Testis (tissue), 3 donors: ENCODE results near the gene SP140. TPM values are rescaled to one million over a fixed set of nuclear protein-coding genes. Genes with fewer than 3 reads are reported as not detected.

Experiments
- DNase-seq: peaks from one replicate; pipeline ENCODE4 v3.0.0-alpha.2; 2019
- H3K27ac ChIP-seq, 2 donors: fragments of 200-600 bp; sonication (generic); one replicate each; pipeline ENCODE4 v1.5.1; 2019
- H3K27me3 ChIP-seq: fragments of 200-600 bp; sonication (generic); one replicate; pipeline ENCODE4 v1.5.1; 2019
- H3K36me3 ChIP-seq: fragments of 200-600 bp; sonication (generic); one replicate; pipeline ENCODE4 v1.5.1; 2017; ENCODE audit warnings: low read depth; ENCODE audit errors: missing control alignments
- H3K4me1 ChIP-seq: fragments of 200-600 bp; sonication (generic); one replicate; pipeline ENCODE4 v1.5.1; 2019
- H3K4me3 ChIP-seq, 2 donors: fragments of 200-600 bp; sonication (generic); one replicate each; pipeline ENCODE4 v1.5.1; 2017 to 2019
- H3K9me3 ChIP-seq: fragments of 200-600 bp; sonication (generic); one replicate; pipeline ENCODE4 v1.5.1; 2017
- POLR2A ChIP-seq: fragments of 450-650 bp; IDR thresholded peaks from one replicate; pipeline ENCODE4 v1.6.1; 2017; ENCODE audit warnings: antibody characterized with exemption, mild to moderate bottlenecking, moderate library complexity
- WGBS, 2 donors: methylation state at CpG; one replicate each; pipeline ENCODE4 v1.1.5; 2018; 5-methylcytosine and 5-hydroxymethylcytosine counted together
- intact Hi-C: fragments of 100-400 bp; cut with DNase I; formaldehyde crosslinking; loops from one replicate; pipeline ENCODE4 v1.15.1; 2023; ENCODE audit warnings: low total_unique reads
- polyA plus RNA-seq: library from polyadenylated mRNA; stranded (reverse); fragments of 350-450 nt; fragmentation: Illumina TruSeq; extraction: RNeasy Lipid Tissue Mini Kit (QIAGEN cat#74804); gene quantifications from one replicate; pipeline ENCODE4 v1.2.3, GENCODE V29; 2014; ENCODE audit warnings: low read depth, low replicate concordance; ENCODE audit not compliant: insufficient read depth
- total RNA-seq, 2 donors: library from RNA; depleted of rRNA; stranded (reverse); fragments of >200 nt; gene quantifications; one replicate each; pipeline ENCODE4 v1.2.3, GENCODE V29; 2016
- TF ChIP-seq, protein P1 (sequence below), 3 experiments: fragments of 450-650 bp in 2 of 3; fragments of 200-600 bp in 1 of 3; sonication (generic) in 1 of 3; IDR thresholded peaks; one replicate each; pipeline ENCODE4 v1.5.1; 2016 to 2019; ENCODE audit warnings: antibody characterized with exemption in 3 of 3, mild to moderate bottlenecking in 2 of 3, moderate library complexity in 1 of 3

Gene SP140
- total and polyA plus RNA-seq, 3 donors from 2014 or later: 2.0 to 7.2 (median 4.8) TPM

DNA sequence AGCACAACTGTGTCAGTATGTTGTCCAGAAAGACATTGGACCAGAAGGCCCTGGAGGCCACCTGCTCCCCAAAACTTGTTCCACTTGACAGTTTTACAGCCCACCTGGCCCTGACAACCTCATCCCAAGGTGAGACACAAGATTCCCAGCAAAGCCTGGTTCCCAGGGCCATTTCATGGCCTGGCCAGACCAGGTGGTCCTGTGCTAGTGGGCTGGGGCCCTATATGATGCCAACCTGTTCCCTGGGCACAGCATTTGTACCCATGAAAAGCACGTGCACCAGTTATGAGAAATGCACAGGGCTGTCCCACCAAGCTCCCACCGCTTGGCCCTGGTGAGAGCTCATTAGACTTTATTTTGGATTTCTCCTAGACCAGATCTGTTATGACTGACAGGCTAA, 95.5 kb downstream of the SP140 start:
- Histone ChIP-seq H3K9me3 (no peaks in the 10 kb centered on the region), H3K36me3 (no peaks in the 10 kb centered on the region), H3K27me3 (no peaks in the 10 kb centered on the region), H3K4me1 (no peaks in the 10 kb centered on the region), H3K27ac (no peak overlapping the region), H3K4me3 (no peak overlapping the region)
- TF ChIP-seq, protein P1, sequence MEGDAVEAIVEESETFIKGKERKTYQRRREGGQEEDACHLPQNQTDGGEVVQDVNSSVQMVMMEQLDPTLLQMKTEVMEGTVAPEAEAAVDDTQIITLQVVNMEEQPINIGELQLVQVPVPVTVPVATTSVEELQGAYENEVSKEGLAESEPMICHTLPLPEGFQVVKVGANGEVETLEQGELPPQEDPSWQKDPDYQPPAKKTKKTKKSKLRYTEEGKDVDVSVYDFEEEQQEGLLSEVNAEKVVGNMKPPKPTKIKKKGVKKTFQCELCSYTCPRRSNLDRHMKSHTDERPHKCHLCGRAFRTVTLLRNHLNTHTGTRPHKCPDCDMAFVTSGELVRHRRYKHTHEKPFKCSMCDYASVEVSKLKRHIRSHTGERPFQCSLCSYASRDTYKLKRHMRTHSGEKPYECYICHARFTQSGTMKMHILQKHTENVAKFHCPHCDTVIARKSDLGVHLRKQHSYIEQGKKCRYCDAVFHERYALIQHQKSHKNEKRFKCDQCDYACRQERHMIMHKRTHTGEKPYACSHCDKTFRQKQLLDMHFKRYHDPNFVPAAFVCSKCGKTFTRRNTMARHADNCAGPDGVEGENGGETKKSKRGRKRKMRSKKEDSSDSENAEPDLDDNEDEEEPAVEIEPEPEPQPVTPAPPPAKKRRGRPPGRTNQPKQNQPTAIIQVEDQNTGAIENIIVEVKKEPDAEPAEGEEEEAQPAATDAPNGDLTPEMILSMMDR (IDR thresholded peaks at IDR 0.05): no peak
- no peak for TF ChIP-seq POLR2A
- DNase-seq: no peak
- WGBS, 2 donors: 100% methylated on average over 2 of the region's 2 CpGs
- intact Hi-C loops: no loop called here

DNA sequence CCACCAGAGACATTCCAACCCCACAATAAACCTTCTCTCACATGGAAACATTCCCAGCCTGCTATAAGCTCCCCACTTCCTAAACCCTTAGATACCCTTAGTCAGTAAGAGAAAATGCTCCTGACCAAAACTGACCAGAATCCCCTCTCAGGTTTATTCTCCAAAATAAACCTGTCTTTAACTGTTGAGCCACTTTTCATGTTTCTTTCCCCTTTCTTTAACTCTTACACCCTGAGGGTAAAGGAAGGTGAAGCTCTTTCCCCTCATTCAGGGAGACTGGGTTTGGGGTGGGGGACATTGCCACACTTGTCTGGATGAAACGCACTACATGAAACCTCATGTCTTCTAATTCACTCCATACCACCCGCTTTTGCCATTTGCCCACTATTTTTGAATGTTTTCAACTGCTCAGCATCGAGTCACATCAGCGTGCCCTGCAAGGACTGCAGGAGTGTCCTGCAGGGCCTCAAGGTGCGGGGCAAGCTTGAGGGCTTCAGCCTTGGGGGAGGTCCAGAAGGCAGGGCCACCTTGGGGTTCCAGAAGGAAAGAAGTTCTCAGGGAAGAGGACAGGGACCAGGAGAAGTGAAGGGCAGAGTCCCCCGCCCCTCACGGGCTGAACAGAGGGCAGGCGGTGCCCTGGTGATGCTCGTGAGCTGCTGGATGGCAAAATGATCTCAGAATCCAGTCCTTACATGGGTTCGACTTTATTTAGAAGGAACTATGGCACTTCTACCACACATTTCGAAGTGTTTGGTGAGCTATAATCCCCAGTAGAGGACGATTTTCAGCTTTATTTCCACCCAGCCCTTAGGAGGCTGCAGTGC, 97.2 kb downstream of the SP140 start:
- Histone ChIP-seq H3K27me3 (no peaks in the 10 kb centered on the region), H3K36me3 (no peaks in the 10 kb centered on the region), H3K9me3 (no peaks in the 10 kb centered on the region), H3K4me1 (peaks cover 3% of the 10 kb centered on the region), H3K27ac (no peak overlapping the region), H3K4me3 (no peak overlapping the region)
- TF ChIP-seq, protein P1 (IDR thresholded peaks at IDR 0.05): no peak
- TF ChIP-seq POLR2A: no peak
- 84 to 90% methylated on average over 12 of the region's 12 CpGs for WGBS, 2 donors
- intact Hi-C loops: no loop called here
- DNase-seq: no peak

DNA sequence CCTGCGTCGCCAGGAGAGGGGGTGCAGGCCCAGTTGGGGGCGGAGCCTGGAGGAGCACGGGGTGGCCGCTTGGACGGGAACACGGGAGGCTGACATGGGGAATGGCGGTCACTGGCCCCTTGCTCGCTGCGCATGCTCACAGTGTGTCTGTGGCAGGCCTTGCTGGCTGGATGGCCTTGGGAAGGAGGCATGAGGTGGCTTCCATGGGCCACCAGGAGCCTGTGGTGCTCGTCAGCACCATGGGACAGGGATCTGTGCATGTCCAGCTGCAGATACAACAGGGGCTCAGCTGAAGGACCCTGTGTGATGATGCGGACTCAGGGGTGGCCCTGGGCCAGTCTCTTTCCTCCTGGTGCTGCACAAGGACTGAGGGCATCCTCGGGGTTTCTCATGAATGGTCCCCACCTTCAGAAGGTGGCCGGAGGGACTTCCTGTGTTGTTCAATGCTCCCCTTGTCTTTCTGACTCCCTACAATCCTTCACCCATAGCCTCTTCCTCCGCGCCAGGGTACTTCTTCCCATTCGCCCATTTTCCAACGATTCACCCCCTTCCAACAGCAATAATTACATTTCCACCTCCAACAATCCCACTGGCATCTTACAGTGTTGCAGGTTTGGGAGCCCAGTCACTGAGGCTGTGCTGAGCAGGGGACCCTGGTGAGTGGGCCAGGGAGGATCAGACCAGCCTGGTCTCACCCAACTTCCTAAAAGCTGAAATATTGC, 98.0 kb downstream of the SP140 start:
- peaks cover 3% of the 10 kb centered on the region for H3K4me1 ChIP-seq
- DNase-seq: no peak
- H3K4me3 ChIP-seq: no peak overlapping the region
- no peak overlapping the region for H3K27ac ChIP-seq
- H3K9me3 ChIP-seq: no peaks in the 10 kb centered on the region
- no peaks in the 10 kb centered on the region for H3K27me3 ChIP-seq
- no peaks in the 10 kb centered on the region for H3K36me3 ChIP-seq
- TF ChIP-seq POLR2A: no peak
- TF ChIP-seq, protein P1 (IDR thresholded peaks at IDR 0.05): no peak
- WGBS, 2 donors: 80 to 94% methylated on average over 12 to 18 of the region's 18 CpGs
- intact Hi-C loops: no loop called here

DNA sequence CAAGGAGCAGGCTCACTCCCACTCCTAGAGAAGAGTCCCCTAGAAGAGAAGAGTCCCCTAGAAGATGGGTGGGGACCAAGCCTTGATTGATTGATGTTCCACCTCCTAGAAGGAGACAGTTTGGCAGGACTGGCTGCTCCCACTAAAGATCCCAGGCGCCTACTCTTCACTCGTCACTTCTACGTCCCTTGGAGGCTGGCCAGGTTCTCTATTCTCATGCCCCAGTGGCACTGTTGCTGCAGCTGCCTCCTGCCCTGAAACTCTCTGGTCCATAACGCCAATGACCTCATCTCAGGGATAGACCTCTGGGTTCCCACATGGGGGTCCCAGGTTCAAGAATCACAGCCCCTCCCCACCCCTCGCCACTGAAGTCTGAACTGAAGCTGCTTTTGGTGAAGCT, 99.0 kb downstream of the SP140 start:
- no peaks in the 10 kb centered on the region for H3K9me3 ChIP-seq
- no peak overlapping the region for H3K4me3 ChIP-seq
- no peak for DNase-seq
- no peak overlapping the region for H3K27ac ChIP-seq
- 85 to 95% methylated on average over 5 of the region's 5 CpGs for WGBS, 2 donors
- no peaks in the 10 kb centered on the region for H3K27me3 ChIP-seq
- intact Hi-C loops: no loop called here
- H3K36me3 ChIP-seq: no peaks in the 10 kb centered on the region
- TF ChIP-seq, protein P1 (IDR thresholded peaks at IDR 0.05): no peak
- no peak for TF ChIP-seq POLR2A
- H3K4me1 ChIP-seq: peaks cover 3% of the 10 kb centered on the region
